HFFc6 (cell line): ENCODE results near the gene TAF1C. TPM values are rescaled to one million over a fixed set of nuclear protein-coding genes. Genes with fewer than 3 reads are reported as not detected.

Experiments
- DNase-seq: peaks from one replicate; pipeline ENCODE4 v3.0.0-alpha.2; 2018
- H3K27ac Mint-ChIP-seq: 2 replicates; pipeline ENCODE4 v1.8.0; 2020; ENCODE audit warnings: mild to moderate bottlenecking, mixed read lengths
- H3K27me3 Mint-ChIP-seq: 2 replicates; pipeline ENCODE4 v1.8.0; 2021; ENCODE audit warnings: mild to moderate bottlenecking, moderate library complexity, mixed read lengths; ENCODE audit not compliant: insufficient read depth
- H3K36me3 Mint-ChIP-seq: 2 replicates; pipeline ENCODE4 v1.8.0; 2021; ENCODE audit warnings: low read depth, mixed read lengths
- H3K4me1 Mint-ChIP-seq: 2 replicates; pipeline ENCODE4 v1.8.0; 2020; ENCODE audit warnings: low read depth, mixed read lengths
- H3K4me3 Mint-ChIP-seq: 2 replicates; pipeline ENCODE4 v1.8.0; 2020; ENCODE audit warnings: mild to moderate bottlenecking, moderate library complexity, mixed read lengths
- H3K9me3 Mint-ChIP-seq: 2 replicates; pipeline ENCODE4 v1.8.0; 2020; ENCODE audit warnings: mild to moderate bottlenecking, mixed read lengths
- CTCF ChIP-seq: fragments of 200-600 bp; sonication (generic); IDR thresholded peaks from 2 replicates; pipeline ENCODE4 v1.5.0; 2021; ENCODE audit warnings: antibody characterized with exemption, mild to moderate bottlenecking
- total RNA-seq, 6 experiments: library from RNA; stranded (reverse); fragmentation: NEBNext Ultra II Directional; extraction: Animal tissue kit (Norgen Biotek cat#: 25700); gene quantifications; 2 replicates in 1 of 6; 3 replicates in 5 of 6; pipeline ENCODE4 v1.2.3, GENCODE V29; 2021

The TAF1C gene
- total RNA-seq, 6 experiments from 2014 or later: 22.0 to 30.4 (median 25.7) TPM

- peaks cover 19% of the 10 kb centered on the region for H3K27me3 Mint-ChIP-seq
- no peaks in the 10 kb centered on the region for H3K9me3 Mint-ChIP-seq
- no peaks in the 10 kb centered on the region for H3K4me1 Mint-ChIP-seq
- no peaks in the 10 kb centered on the region for H3K36me3 Mint-ChIP-seq
- no peak overlapping the region for H3K27ac Mint-ChIP-seq
- DNase-seq: no peak
- TF ChIP-seq CTCF: no peak
- H3K4me3 Mint-ChIP-seq: no peak overlapping the region
Measured at GRCh38 chr16:84191466-84191865, 4.6 kb upstream of the TAF1C start.

- no peaks in the 10 kb centered on the region for H3K36me3 Mint-ChIP-seq
- DNase-seq: no peak
- peaks cover 17% of the 10 kb centered on the region for H3K27me3 Mint-ChIP-seq
- TF ChIP-seq CTCF: no peak
- H3K27ac Mint-ChIP-seq: no peak within 1 kb of the TSS
- H3K9me3 Mint-ChIP-seq: no peaks in the 10 kb centered on the region
- no peak within 1 kb of the TSS for H3K4me3 Mint-ChIP-seq
- H3K4me1 Mint-ChIP-seq: no peaks in the 10 kb centered on the region
Measured at GRCh38 chr16:84190731-84191388, 4.0 kb upstream of the TAF1C start, which contains the start of gene ADAD2. ADAD2 (plus strand) TSS chr16:84191157; CDS start chr16:84191231, 74 bp downstream.

GRCh38 chr16:84184775-84185174 is 2.1 kb downstream of the TAF1C start:
- no peak for DNase-seq
- Mint-ChIP-seq H3K4me1 (peaks cover 11% of the 10 kb centered on the region), H3K27ac (no peak overlapping the region), H3K4me3 (peak overlapping the region; percentile 94), H3K27me3 (no peaks in the 10 kb centered on the region), H3K36me3 (peaks cover 15% of the 10 kb centered on the region; the same call in 1 of the 2 replicates), H3K9me3 (no peaks in the 10 kb centered on the region)
- no peak for TF ChIP-seq CTCF

GRCh38 chr16:84183911-84184591 is 2.8 kb downstream of the TAF1C start:
- Mint-ChIP-seq H3K4me3 (no peak overlapping the region), H3K4me1 (peaks cover 11% of the 10 kb centered on the region), H3K27ac (no peak overlapping the region), H3K9me3 (no peaks in the 10 kb centered on the region), H3K27me3 (no peaks in the 10 kb centered on the region), H3K36me3 (peaks cover 15% of the 10 kb centered on the region; the same call in 1 of the 2 replicates)
- no peak for DNase-seq
- no peak; the same call in 1 of the 2 replicates for TF ChIP-seq CTCF

- Mint-ChIP-seq H3K4me3 (no peak overlapping the region), H3K4me1 (peaks cover 12% of the 10 kb centered on the region), H3K27me3 (no peaks in the 10 kb centered on the region), H3K36me3 (peaks cover 15% of the 10 kb centered on the region; the same call in 1 of the 2 replicates), H3K9me3 (no peaks in the 10 kb centered on the region), H3K27ac (no peak overlapping the region)
- TF ChIP-seq CTCF: no peak
- DNase-seq: no peak
Measured at GRCh38 chr16:84183572-84183875, 3.3 kb downstream of the TAF1C start.
